Left ventricle myocardium inferior (tissue), 1 donor: Measurements from ENCODE around the gene NEO1. TPM values are rescaled to one million over a fixed set of nuclear protein-coding genes. Genes with fewer than 3 reads are reported as not detected.

Experiments used
- DNase-seq: peaks from one replicate; pipeline ENCODE4 v3.0.0-alpha.2; 2020
- H3K27ac ChIP-seq: fragments of 200-600 bp; replicated peaks from 2 replicates; pipeline ENCODE4 v1.8.0; 2021
- H3K27me3 ChIP-seq: fragments of 200-600 bp; 2 replicates; pipeline ENCODE4 v1.8.0; 2021; ENCODE audit warnings: low read depth
- H3K36me3 ChIP-seq: fragments of 200-600 bp; 2 replicates; pipeline ENCODE4 v1.8.0; 2021
- H3K4me1 ChIP-seq: fragments of 200-600 bp; 2 replicates; pipeline ENCODE4 v1.8.0; 2021
- H3K4me3 ChIP-seq: fragments of 200-600 bp; 2 replicates; pipeline ENCODE4 v1.8.0; 2021; ENCODE audit warnings: mild to moderate bottlenecking, moderate library complexity
- H3K9me3 ChIP-seq: fragments of 200-600 bp; replicated peaks from 2 replicates; pipeline ENCODE4 v1.8.0; 2021
- CTCF ChIP-seq: fragments of 200-600 bp; IDR thresholded peaks from 2 replicates; pipeline ENCODE4 v1.8.0; 2021; ENCODE audit warnings: antibody characterized with exemption, mild to moderate bottlenecking, borderline replicate concordance
- intact Hi-C: fragments of 100-400 bp; cut with micrococcal nuclease; formaldehyde crosslinking; loops from one replicate; pipeline ENCODE4 v1.11.0; 2022
- total RNA-seq: library from RNA; stranded (reverse); fragmentation: NEBNext Ultra II Directional; extraction: Animal tissue kit (Norgen Biotek cat#: 25700); gene quantifications from one replicate; pipeline ENCODE4 v1.2.1, GENCODE V29; 2021
- donor health status: DM: no; HTN: yes; CAD: no; lungs with severe emphysema.

The NEO1 gene
- total RNA-seq, 1 donor from 2014 or later, result 9.0 TPM

- H3K27me3 ChIP-seq, result no peaks in the 10 kb centered on the region
- H3K4me3 ChIP-seq, result no peak overlapping the region
- no peak for TF ChIP-seq CTCF
- intact Hi-C loops, result no loop called here
- no peaks in the 10 kb centered on the region for H3K4me1 ChIP-seq
- peaks cover 15% of the 10 kb centered on the region for H3K36me3 ChIP-seq
- no peak overlapping the region for H3K27ac ChIP-seq
- no peak for DNase-seq
- H3K9me3 ChIP-seq, result peaks cover 33% of the 10 kb centered on the region
Measured at GRCh38 chr15:73150831-73151230, 98.6 kb downstream of the NEO1 start.

- H3K27me3 ChIP-seq, result no peaks in the 10 kb centered on the region
- H3K27ac ChIP-seq, result no peak overlapping the region
- H3K4me1 ChIP-seq, result no peaks in the 10 kb centered on the region
- no peak for TF ChIP-seq CTCF
- no peak overlapping the region for H3K4me3 ChIP-seq
- intact Hi-C loops, result no loop called here
- H3K36me3 ChIP-seq, result peaks cover 15% of the 10 kb centered on the region
- H3K9me3 ChIP-seq, result peaks cover 38% of the 10 kb centered on the region
- no peak for DNase-seq
Measured at GRCh38 chr15:73153024-73153423, 100.8 kb downstream of the NEO1 start.

DNA sequence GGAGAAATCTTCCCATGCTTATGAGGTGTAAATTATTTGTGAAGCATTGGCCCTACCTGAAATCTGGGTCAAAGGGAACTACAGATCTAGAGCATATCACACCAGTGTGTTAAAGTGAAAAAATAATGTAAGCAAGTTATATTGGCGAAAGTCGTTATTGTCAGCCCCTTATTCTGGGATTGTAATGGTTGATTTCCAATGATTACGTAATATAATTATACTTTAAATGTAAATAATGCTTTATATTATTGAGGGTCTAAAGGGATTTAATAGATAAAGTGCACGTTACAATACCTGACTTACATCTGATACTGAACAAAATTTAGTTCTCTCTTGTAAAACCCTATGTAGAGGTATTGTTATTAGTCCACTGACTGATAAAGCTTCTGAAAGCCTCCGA is 101.2 kb downstream of the NEO1 start:
- Histone ChIP-seq H3K36me3 (peaks cover 15% of the 10 kb centered on the region), H3K27ac (no peak overlapping the region), H3K4me1 (no peaks in the 10 kb centered on the region), H3K9me3 (peaks cover 38% of the 10 kb centered on the region), H3K4me3 (no peak overlapping the region), H3K27me3 (no peaks in the 10 kb centered on the region)
- no peak for TF ChIP-seq CTCF
- intact Hi-C loops, result no loop called here
- DNase-seq, result no peak

GRCh38 chr15:73156431-73157191 is 104.3 kb downstream of the NEO1 start:
- peaks cover 38% of the 10 kb centered on the region for H3K9me3 ChIP-seq
- no peak for DNase-seq
- peaks cover 10% of the 10 kb centered on the region for H3K36me3 ChIP-seq
- intact Hi-C loops, result no loop called here
- no peak overlapping the region for H3K4me3 ChIP-seq
- no peaks in the 10 kb centered on the region for H3K27me3 ChIP-seq
- H3K4me1 ChIP-seq, result no peaks in the 10 kb centered on the region
- H3K27ac ChIP-seq, result no peak overlapping the region
- no peak for TF ChIP-seq CTCF

- DNase-seq, result no peak
- Histone ChIP-seq H3K36me3 (peaks cover 7% of the 10 kb centered on the region), H3K27ac (no peak overlapping the region), H3K4me1 (no peaks in the 10 kb centered on the region), H3K27me3 (no peaks in the 10 kb centered on the region), H3K4me3 (no peak overlapping the region), H3K9me3 (no peaks in the 10 kb centered on the region)
- no peak for TF ChIP-seq CTCF
- intact Hi-C loops, result no loop called here
Measured at GRCh38 chr15:73161546-73161945, 109.3 kb downstream of the NEO1 start.
